H9 (cell line): ENCODE measurements around the gene MORN1. TPM values are rescaled to one million over a fixed set of nuclear protein-coding genes. Genes with fewer than 3 reads are reported as not detected.

Source experiments
- DNase-seq: peaks from one replicate; pipeline ENCODE4 v3.0.0-alpha.2; 2017
- H2AFZ ChIP-seq: one replicate; pipeline ENCODE4 v1.6.1; 2013; ENCODE audit warnings: mild to moderate bottlenecking, low read length, control low read depth, moderate library complexity
- H2AK5ac ChIP-seq: 2 replicates; pipeline ENCODE4 v1.6.1; 2013; ENCODE audit warnings: low read length, control low read depth, mixed read lengths; ENCODE audit not compliant: insufficient read length
- H2BK120ac ChIP-seq: one replicate; pipeline ENCODE4 v1.6.1; 2013; ENCODE audit warnings: low read depth, mild to moderate bottlenecking, low read length, control low read depth, inconsistent platforms; ENCODE audit not compliant: poor library complexity, severe bottlenecking
- H2BK12ac ChIP-seq: 2 replicates; pipeline ENCODE4 v1.6.1; 2013; ENCODE audit warnings: low read length, control low read depth, mixed read lengths, low read depth; ENCODE audit not compliant: insufficient read length
- H2BK15ac ChIP-seq: 2 replicates; pipeline ENCODE4 v1.6.1; 2013; ENCODE audit warnings: low read depth, low read length, control low read depth
- H2BK20ac ChIP-seq: one replicate; pipeline ENCODE4 v1.6.1; 2013; ENCODE audit warnings: low read depth, mild to moderate bottlenecking, low read length, control low read depth, inconsistent platforms; ENCODE audit not compliant: poor library complexity, severe bottlenecking
- H2BK5ac ChIP-seq: 2 replicates; pipeline ENCODE4 v1.6.1; 2013; ENCODE audit warnings: low read length, control low read depth, mixed read lengths; ENCODE audit not compliant: insufficient read length
- H3K14ac ChIP-seq: 2 replicates; pipeline ENCODE4 v1.6.1; 2013; ENCODE audit warnings: low read length, control low read depth; ENCODE audit not compliant: insufficient read depth
- H3K18ac ChIP-seq: 2 replicates; pipeline ENCODE4 v1.6.1; 2013; ENCODE audit warnings: low read depth, mild to moderate bottlenecking, mixed read lengths, low read length, control low read depth; ENCODE audit not compliant: insufficient read length
- H3K23ac ChIP-seq: 2 replicates; pipeline ENCODE4 v1.6.1; 2013; ENCODE audit warnings: low read length, control low read depth, mixed read lengths, low read depth; ENCODE audit not compliant: insufficient read length
- H3K23me2 ChIP-seq: 2 replicates; pipeline ENCODE4 v1.6.1; 2013; ENCODE audit warnings: low read depth, mild to moderate bottlenecking, mixed read lengths, low read length, control low read depth; ENCODE audit not compliant: insufficient read length, poor library complexity, severe bottlenecking
- H3K27ac ChIP-seq: 2 replicates; pipeline ENCODE4 v1.5.1; 2013; ENCODE audit warnings: low read length, control low read depth, mixed read lengths, low read depth; ENCODE audit not compliant: insufficient read length
- H3K27me3 ChIP-seq: 2 replicates; pipeline ENCODE4 v1.6.1; 2013; ENCODE audit warnings: low read length, control low read depth, inconsistent platforms; ENCODE audit not compliant: insufficient read depth
- H3K4ac ChIP-seq: 2 replicates; pipeline ENCODE4 v1.6.1; 2013; ENCODE audit warnings: low read depth, mild to moderate bottlenecking, control low read depth, inconsistent platforms, low read length, moderate library complexity
- H3K4me1 ChIP-seq: 2 replicates; pipeline ENCODE4 v1.6.1; 2013; ENCODE audit warnings: low read length, control low read depth, inconsistent platforms; ENCODE audit not compliant: insufficient read depth
- H3K4me2 ChIP-seq: 2 replicates; pipeline ENCODE4 v1.6.1; 2013; ENCODE audit warnings: low read length, control low read depth, mixed read lengths; ENCODE audit not compliant: insufficient read length, insufficient read depth
- H3K56ac ChIP-seq: 2 replicates; pipeline ENCODE4 v1.6.1; 2013; ENCODE audit warnings: low read depth, mild to moderate bottlenecking, mixed read lengths, low read length, control low read depth; ENCODE audit not compliant: insufficient read length
- H3K79me1 ChIP-seq: 2 replicates; pipeline ENCODE4 v1.6.1; 2013; ENCODE audit warnings: low read depth, mild to moderate bottlenecking, moderate library complexity, low read length, control low read depth, inconsistent platforms; ENCODE audit not compliant: insufficient read depth, poor library complexity, severe bottlenecking
- H3K79me2 ChIP-seq: 2 replicates; pipeline ENCODE4 v1.6.1; 2013; ENCODE audit warnings: low read length, control low read depth, inconsistent platforms; ENCODE audit not compliant: insufficient read depth
- H3K9ac ChIP-seq: 2 replicates; pipeline ENCODE4 v1.6.1; 2013; ENCODE audit warnings: low read length, control low read depth, mixed read lengths; ENCODE audit not compliant: insufficient read length; ENCODE audit errors: extremely low read depth
- H3K9me3 ChIP-seq: one replicate; pipeline ENCODE4 v1.6.1; 2013; ENCODE audit warnings: low read depth, low read length, inconsistent platforms; ENCODE audit not compliant: control insufficient read depth
- H3T11ph ChIP-seq: one replicate; pipeline ENCODE4 v1.6.1; 2013; ENCODE audit warnings: mild to moderate bottlenecking, low read length, control low read depth, inconsistent platforms
- H4K20me1 ChIP-seq: one replicate; pipeline ENCODE4 v1.6.1; 2013; ENCODE audit not compliant: control insufficient read depth, insufficient read length, insufficient read depth
- H4K5ac ChIP-seq: 2 replicates; pipeline ENCODE4 v1.6.1; 2013; ENCODE audit warnings: low read depth, mild to moderate bottlenecking, mixed read lengths, low read length, control low read depth; ENCODE audit not compliant: insufficient read length
- H4K8ac ChIP-seq: replicated peaks from 2 replicates; pipeline ENCODE4 v1.6.1; 2013; ENCODE audit warnings: low read length, control low read depth, mixed read lengths, low read depth; ENCODE audit not compliant: insufficient read length
- H4K91ac ChIP-seq: 2 replicates; pipeline ENCODE4 v1.6.1; 2013; ENCODE audit warnings: low read depth, mild to moderate bottlenecking, moderate library complexity, mixed read lengths, low read length, control low read depth; ENCODE audit not compliant: insufficient read length
- H3K27ac Mint-ChIP-seq, 3 experiments: 2 replicates in 2 of 3; 3 replicates in 1 of 3; pipeline ENCODE4 v1.8.0; 2020 to 2021; ENCODE audit warnings: mixed read lengths in 3 of 3, mild to moderate bottlenecking in 1 of 3, moderate library complexity in 1 of 3
- H3K27me3 Mint-ChIP-seq: 2 replicates; pipeline ENCODE4 v1.8.0; 2021; ENCODE audit warnings: low read depth, mild to moderate bottlenecking, moderate library complexity, mixed read lengths
- H3K36me3 Mint-ChIP-seq, 3 experiments: 2 replicates in 2 of 3; 3 replicates in 1 of 3; pipeline ENCODE4 v1.8.0; 2020 to 2021; ENCODE audit warnings: low read depth in 3 of 3, mixed read lengths in 3 of 3; ENCODE audit not compliant: insufficient read depth in 1 of 3
- H3K4me1 Mint-ChIP-seq, 2 experiments: 2 replicates each; pipeline ENCODE4 v1.8.0; 2020; ENCODE audit warnings: mixed read lengths in 2 of 2
- H3K4me3 Mint-ChIP-seq, 2 experiments: 2 replicates in 1 of 2; 3 replicates in 1 of 2; pipeline ENCODE4 v1.8.0; 2020 to 2021; ENCODE audit warnings: mild to moderate bottlenecking in 2 of 2, mixed read lengths in 2 of 2, moderate library complexity in 1 of 2
- H3K9me3 Mint-ChIP-seq, 2 experiments: 2 replicates in 1 of 2; 3 replicates in 1 of 2; pipeline ENCODE4 v1.8.0; 2020; ENCODE audit warnings: mild to moderate bottlenecking in 2 of 2, mixed read lengths in 2 of 2, moderate library complexity in 1 of 2
- CTCF ChIP-seq: fragments of 200-600 bp; sonication (generic); conservative IDR thresholded peaks from 3 replicates; pipeline ENCODE4 v1.8.0; 2021; ENCODE audit warnings: antibody characterized with exemption, mild to moderate bottlenecking
- WGBS: extraction: QIAGEN DNeasy Blood & Tissue Kit; methylation state at CpG from one replicate; pipeline ENCODE4 v1.1.7; 2013; ENCODE audit warnings: missing lambda C conversion rate, low lambda C conversion rate, mixed read lengths; ENCODE audit not compliant: insufficient read length; ENCODE audit errors: extremely low coverage; 5-methylcytosine and 5-hydroxymethylcytosine counted together
- total RNA-seq: library from RNA; stranded (reverse); gene quantifications from 2 replicates; pipeline ENCODE4 v1.2.1, GENCODE V29; 2021

Gene MORN1
- total RNA-seq, 1 experiment from 2014 or later: 12.7 TPM

- TF ChIP-seq CTCF: no peak
- Histone ChIP-seq H3K23me2 (no peaks in the 10 kb centered on the region), H3K4me1 (no peaks in the 10 kb centered on the region), H3K27me3 (no peaks in the 10 kb centered on the region), H3K9ac (no peak overlapping the region), H3K9me3 (no peaks in the 10 kb centered on the region), H3K4ac (no peak overlapping the region), H3K23ac (no peak overlapping the region), H2BK12ac (no peak overlapping the region), H2AFZ (no peak overlapping the region), H3K79me2 (peaks cover 34% of the 10 kb centered on the region; the same call in 1 of the 2 replicates), H4K5ac (no peak overlapping the region), H3K14ac (no peak overlapping the region), H3K18ac (no peak overlapping the region), H2AK5ac (no peak overlapping the region), H4K8ac (no peak overlapping the region), H3K56ac (no peak overlapping the region), H3K79me1 (peaks cover 10% of the 10 kb centered on the region), H3K27ac (no peak overlapping the region), H2BK120ac (no peak overlapping the region), H4K20me1 (peaks cover 4% of the 10 kb centered on the region), H4K91ac (no peak overlapping the region), H3K4me2 (no peak overlapping the region), H3T11ph (no peak overlapping the region), H2BK5ac (no peak overlapping the region), H2BK15ac (no peak overlapping the region), H2BK20ac (no peak overlapping the region)
- H3K27me3 Mint-ChIP-seq: no peaks in the 10 kb centered on the region; the same call in 1 of the 2 replicates
- no peaks in the 10 kb centered on the region; a peak in 1 of 5 replicates for H3K9me3 Mint-ChIP-seq
- DNase-seq: no peak
- H3K4me1 Mint-ChIP-seq: peaks cover 31 to 38% of the 10 kb centered on the region in 2 experiments
- peaks cover 0 to 8% (median 0%) of the 10 kb centered on the region in 3 experiments; a peak in 3 of 7 replicates for H3K36me3 Mint-ChIP-seq
- H3K4me3 Mint-ChIP-seq: no peak overlapping the region
- peak overlapping the region in 2 of 3 experiments; percentile 44 to 66; a peak in 2 of 7 replicates for H3K27ac Mint-ChIP-seq
- no CpG with 5 or more reads among the region's 23 CpGs for WGBS
These were observed 97.2 kb downstream of the MORN1 start for GRCh38 chr1:2294033-2294724.
